ENCODE data around the gene TUSC2. TPM values are rescaled to one million over a fixed set of nuclear protein-coding genes. Genes with fewer than 3 reads are reported as not detected.

TUSC2 gene
- total and polyA plus RNA-seq, 2 of the 8 experiments (the other 6 are each of a cell fraction or from before 2014, with no cell fraction given) = 33.3 to 65.4 TPM

DNA sequence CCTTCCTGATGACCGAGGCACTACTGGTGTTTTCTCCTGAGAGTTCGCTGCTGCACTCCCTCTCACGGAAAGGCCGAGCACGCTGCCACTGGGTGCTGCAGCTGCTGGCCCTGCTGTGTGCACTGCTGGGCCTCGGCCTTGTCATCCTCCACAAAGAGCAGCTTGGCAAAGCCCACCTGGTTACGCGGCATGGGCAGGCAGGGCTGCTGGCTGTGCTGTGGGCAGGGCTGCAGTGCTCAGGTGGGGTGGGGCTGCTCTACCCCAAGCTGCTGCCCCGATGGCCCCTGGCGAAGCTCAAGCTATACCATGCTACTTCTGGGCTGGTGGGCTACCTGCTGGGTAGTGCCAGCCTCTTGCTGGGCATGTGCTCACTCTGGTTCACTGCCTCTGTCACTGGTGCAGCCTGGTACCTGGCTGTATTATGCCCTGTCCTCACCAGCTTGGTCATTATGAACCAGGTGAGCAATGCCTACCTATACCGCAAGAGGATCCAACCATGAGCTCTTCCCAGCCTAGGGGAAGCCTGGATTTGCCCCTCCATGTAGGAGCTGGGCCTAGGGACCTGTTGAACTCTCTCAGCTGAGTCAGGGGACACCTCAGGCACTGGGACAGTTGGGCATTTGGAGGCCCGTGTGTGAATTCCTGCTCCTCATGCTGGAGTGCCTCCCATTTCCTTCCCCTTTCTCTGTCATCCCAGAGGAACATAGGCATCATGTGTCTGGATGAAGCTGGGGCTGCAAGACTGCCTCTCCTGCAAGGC is 25.4 kb upstream of the TUSC2 start:
- peaks cover 0 to 21% (median 14%) of the 10 kb centered on the region in 4 experiments; a peak in 6 of 7 replicates for H3K4me1 ChIP-seq (replicated peaks in 1 of 4; ENCODE audit: control insufficient read depth in 3 of 4, insufficient read depth in 4 of 4, low read length in 3 of 4)
- H3K4me2 ChIP-seq (ENCODE audit: insufficient read depth in 1 of 2, low read depth in 2 of 2, low read length in 2 of 2) = no peak overlapping the region
- no peaks in the 10 kb centered on the region; a peak in 1 of 7 replicates for H3K27me3 ChIP-seq (replicated peaks in 1 of 4; ENCODE audit: control insufficient read depth in 3 of 4, extremely low read depth in 1 of 4, insufficient read depth in 3 of 4, low read length in 3 of 4)
- H2AFZ ChIP-seq (ENCODE audit: low read length) = no peak overlapping the region
- H3K9me3 ChIP-seq (ENCODE audit: insufficient read depth in 2 of 2, low read depth in 1 of 2, low read length in 1 of 2) = no peaks in the 10 kb centered on the region
- H3K18ac ChIP-seq (ENCODE audit: extremely low read depth, low read length) = no peak overlapping the region
- peaks cover 4 to 10% (median 5%) of the 10 kb centered on the region in 4 experiments; a peak in 5 of 8 replicates for H3K36me3 ChIP-seq (ENCODE audit: control insufficient read depth in 2 of 4, insufficient read depth in 4 of 4, low read length in 3 of 4)
- no peak overlapping the region for H3K14ac ChIP-seq (ENCODE audit: insufficient read length)
- peaks cover 9 to 18% of the 10 kb centered on the region in 2 experiments for H4K20me1 ChIP-seq (replicated peaks in 1 of 2; ENCODE audit: control insufficient read depth in 1 of 2, insufficient read depth in 2 of 2, low read length in 2 of 2)
- no peak overlapping the region for H3K27ac ChIP-seq (ENCODE audit: low read depth, low read length)
- H3K9ac ChIP-seq (replicated peaks in 1 of 4; ENCODE audit: extremely low read depth in 1 of 4, low read depth in 3 of 4, low read length in 3 of 4) = no peak overlapping the region
- POLR2A ChIA-PET (ENCODE audit: partially characterized antibody) = interaction anchor here (0.8 to 3.3 kb wide), 7 partner anchors 8 to 199 kb away, joined by 3 to 16 read pairs (median 3); partner anchors contain the start of gene RASSF1
- no peak overlapping the region for H4K91ac ChIP-seq (replicated peaks; ENCODE audit: insufficient read length, low read length)
- H4K8ac ChIP-seq (ENCODE audit: extremely low read depth, insufficient read depth, low read length) = no peak overlapping the region
- H4K5ac ChIP-seq (ENCODE audit: insufficient read length, low read depth, low read length) = no peak overlapping the region
- H3K4me3 ChIP-seq (ENCODE audit: extremely low read depth in 1 of 4, insufficient read depth in 2 of 4, low read depth in 3 of 4, low read length in 4 of 4) = no peak overlapping the region
- no peak overlapping the region for H2BK15ac ChIP-seq (ENCODE audit: low read length)
- CTCF ChIA-PET (ENCODE audit: partially characterized antibody) = interaction anchor here (0.6 to 13.4 kb wide), 19 partner anchors 8 to 197 kb away, joined by 3 to 136 read pairs (median 4); partner anchors contain the start of genes HYAL1, HYAL2 and ZMYND10
- no peak overlapping the region for H2BK120ac ChIP-seq (replicated peaks; ENCODE audit: low read depth, low read length)
- no peak overlapping the region for H3K4ac ChIP-seq (replicated peaks; ENCODE audit: insufficient read length, low read depth, low read length)
- H2BK5ac ChIP-seq (ENCODE audit: low read depth, low read length) = no peak overlapping the region
- FAIRE-seq = no peak
- DNase-seq (ENCODE audit: low read depth in 1 of 2, low spot score in 2 of 2) = no peak
- H3K79me1 ChIP-seq (ENCODE audit: low read depth, low read length) = peaks cover 16% of the 10 kb centered on the region
- H2AK5ac ChIP-seq (ENCODE audit: low read depth, low read length) = no peak overlapping the region
- H3K23me2 ChIP-seq (ENCODE audit: low read depth, low read length) = peaks cover 10% of the 10 kb centered on the region
- no peak overlapping the region for H3K56ac ChIP-seq (replicated peaks; ENCODE audit: insufficient read length, low read depth, low read length)
- 88% methylated on average over 12 of the region's 12 CpGs; no CpG with 5 or more reads in 1 of the 2 experiments for WGBS, 2 experiments (ENCODE audit: extremely low coverage in 1 of 2, insufficient coverage in 1 of 2, insufficient read length in 1 of 2, insufficient replicate concordance in 2 of 2, low coverage in 1 of 2, low lambda C conversion rate in 2 of 2, missing lambda C conversion rate in 1 of 2)
- no peak overlapping the region for H3K23ac ChIP-seq (ENCODE audit: insufficient read length)
- no peak overlapping the region for H2BK12ac ChIP-seq (ENCODE audit: low read depth, low read length)
- no peak overlapping the region for H2BK20ac ChIP-seq (ENCODE audit: low read length)
- H3K79me2 ChIP-seq (ENCODE audit: control insufficient read depth in 1 of 2, insufficient read depth in 2 of 2, low read length in 2 of 2) = peaks cover 0 to 22% of the 10 kb centered on the region in 2 experiments; a peak in 2 of 4 replicates
